ENCODE results near the gene IFI30.

DNA sequence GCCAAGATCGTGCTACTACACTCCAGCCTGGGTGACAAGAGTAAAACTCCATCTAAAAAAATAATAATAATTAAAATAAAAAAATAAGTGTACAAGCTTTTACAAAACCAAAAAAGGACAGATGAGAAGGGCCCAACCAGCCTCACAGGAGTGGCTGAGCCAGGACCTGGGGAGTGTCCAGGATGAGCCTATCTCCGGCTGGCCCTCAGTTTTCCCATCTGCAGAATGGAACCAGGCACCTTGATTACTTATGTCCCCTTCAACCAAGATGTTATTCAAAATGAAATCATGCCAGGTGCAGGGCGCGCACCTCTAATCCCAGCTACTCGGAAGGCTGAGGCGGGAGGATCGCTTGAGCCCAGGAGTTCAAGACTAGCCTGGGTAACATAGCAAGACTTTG lies 9.5 kb upstream of the IFI30 start:
- TF ChIP-seq EZH2 (IDR thresholded peaks at IDR 0.05; ENCODE audit: insufficient read depth, poor library complexity, severe bottlenecking) (no peak), EZH2phosphoT487 (IDR thresholded peaks at IDR 0.05; ENCODE audit: insufficient read depth, low read depth) (no peak)
